Neural progenitor cell (in vitro differentiated cells): ENCODE data around the gene GPHN. TPM values are rescaled to one million over a fixed set of nuclear protein-coding genes. Genes with fewer than 3 reads are reported as not detected.
"Not testable (repeated sequence)": the region's sequence is repeated elsewhere in the genome, so short reads cannot be mapped to it uniquely, and the experiment has no call there.

ENCODE experiments used
- DNase-seq: peaks from one replicate; pipeline ENCODE4 v3.0.0-alpha.2; 2016; ENCODE audit warnings: low spot score
- H2AFZ ChIP-seq: fragments of 200-600 bp; sonication (generic); replicated peaks from 2 replicates; pipeline ENCODE4 v1.6.1; 2016; ENCODE audit warnings: antibody characterized with exemption
- H3F3A ChIP-seq: fragments of 200-600 bp; sonication (generic); 2 replicates; pipeline ENCODE4 v1.6.1; 2016; ENCODE audit warnings: antibody characterized with exemption, low read depth
- H3K27ac ChIP-seq: fragments of 200-600 bp; sonication (generic); 2 replicates; pipeline ENCODE4 v1.5.1; 2016; ENCODE audit warnings: mild to moderate bottlenecking
- H3K27me3 ChIP-seq: fragments of 200-600 bp; sonication (generic); 2 replicates; pipeline ENCODE4 v1.6.1; 2016; ENCODE audit warnings: mild to moderate bottlenecking, moderate library complexity
- H3K36me3 ChIP-seq: fragments of 200-600 bp; sonication (generic); 2 replicates; pipeline ENCODE4 v1.5.1; 2016
- H3K4me1 ChIP-seq: fragments of 200-600 bp; sonication (generic); 2 replicates; pipeline ENCODE4 v1.6.1; 2016; ENCODE audit warnings: mixed run types
- H3K4me2 ChIP-seq: fragments of 200-600 bp; sonication (generic); 2 replicates; pipeline ENCODE4 v1.6.1; 2016
- H3K4me3 ChIP-seq: fragments of 200-600 bp; sonication (generic); 2 replicates; pipeline ENCODE4 v1.5.1; 2016
- H3K79me2 ChIP-seq: fragments of 200-600 bp; sonication (generic); 2 replicates; pipeline ENCODE4 v1.6.1; 2016; ENCODE audit warnings: low read depth
- H3K9ac ChIP-seq: fragments of 200-600 bp; sonication (generic); 2 replicates; pipeline ENCODE4 v1.6.1; 2016
- H3K9me3 ChIP-seq: fragments of 200-600 bp; sonication (generic); 2 replicates; pipeline ENCODE4 v1.5.1; 2016; ENCODE audit warnings: low read depth
- H4K20me1 ChIP-seq: fragments of 200-600 bp; sonication (generic); 2 replicates; pipeline ENCODE4 v1.6.1; 2016; ENCODE audit warnings: low read depth
- H3K27ac Mint-ChIP-seq: 3 replicates; pipeline ENCODE4 v1.8.0; 2021; ENCODE audit warnings: mixed read lengths
- H3K27me3 Mint-ChIP-seq: 2 replicates; pipeline ENCODE4 v1.8.0; 2022; ENCODE audit warnings: low read depth, mild to moderate bottlenecking, inconsistent platforms, moderate library complexity, mixed read lengths; ENCODE audit not compliant: insufficient read depth
- H3K36me3 Mint-ChIP-seq: 3 replicates; pipeline ENCODE4 v1.8.0; 2021; ENCODE audit warnings: mixed read lengths
- H3K4me1 Mint-ChIP-seq: 3 replicates; pipeline ENCODE4 v1.8.0; 2021; ENCODE audit warnings: mixed read lengths
- H3K4me3 Mint-ChIP-seq: 3 replicates; pipeline ENCODE4 v1.8.0; 2021; ENCODE audit warnings: mild to moderate bottlenecking, moderate library complexity, mixed read lengths
- H3K9me3 Mint-ChIP-seq: 3 replicates; pipeline ENCODE4 v1.8.0; 2020; ENCODE audit warnings: mixed read lengths
- CTCF ChIP-seq: fragments of 200-600 bp; sonication (generic); IDR thresholded peaks from 2 replicates; pipeline ENCODE4 v1.5.1; 2017; ENCODE audit warnings: antibody characterized with exemption, mild to moderate bottlenecking
- EZH2 ChIP-seq: fragments of 200-600 bp; sonication (generic); IDR thresholded peaks from 2 replicates; pipeline ENCODE4 v1.6.1; 2017; ENCODE audit warnings: antibody characterized with exemption, mild to moderate bottlenecking, moderate library complexity
- EZH2phosphoT487 ChIP-seq: fragments of 200-600 bp; sonication (generic); IDR thresholded peaks from 2 replicates; pipeline ENCODE4 v1.6.1; 2017; ENCODE audit warnings: antibody characterized with exemption
- total RNA-seq: library from RNA; depleted of rRNA; stranded (reverse); fragments of >200 nt; gene quantifications from 2 replicates; pipeline ENCODE4 v1.2.3, GENCODE V29; 2015; ENCODE audit warnings: low replicate concordance

The GPHN gene
- total RNA-seq, 1 donor from 2014 or later, result 42.9 TPM

GRCh38 chr14:66496911-66497310 is 11.0 kb upstream of the GPHN start:
- Histone ChIP-seq H3K27ac (no peak overlapping the region), H2AFZ (no peak overlapping the region), H3K27me3 (no peaks in the 10 kb centered on the region), H3K36me3 (no peaks in the 10 kb centered on the region), H3K4me1 (no peaks in the 10 kb centered on the region), H3K9ac (no peak overlapping the region), H3K9me3 (no peaks in the 10 kb centered on the region), H3F3A (no peaks in the 10 kb centered on the region), H3K4me3 (no peak overlapping the region), H3K4me2 (no peak overlapping the region), H3K79me2 (no peaks in the 10 kb centered on the region), H4K20me1 (no peaks in the 10 kb centered on the region)
- Mint-ChIP-seq H3K27ac (no peak overlapping the region), H3K4me1 (peaks cover 3% of the 10 kb centered on the region), H3K36me3 (no peaks in the 10 kb centered on the region), H3K9me3 (no peaks in the 10 kb centered on the region), H3K27me3 (no peaks in the 10 kb centered on the region), H3K4me3 (no peak overlapping the region)
- no peak for DNase-seq
- TF ChIP-seq EZH2phosphoT487, result no peak
- no peak for TF ChIP-seq CTCF
- no peak for TF ChIP-seq EZH2

GRCh38 chr14:66498311-66498710 is 9.6 kb upstream of the GPHN start:
- Histone ChIP-seq H2AFZ (no peak overlapping the region), H3K36me3 (no peaks in the 10 kb centered on the region), H3K79me2 (no peaks in the 10 kb centered on the region), H3K4me3 (no peak overlapping the region), H3K27ac (no peak overlapping the region), H3K4me2 (no peak overlapping the region), H3K27me3 (no peaks in the 10 kb centered on the region), H3F3A (no peaks in the 10 kb centered on the region), H3K9me3 (no peaks in the 10 kb centered on the region), H3K4me1 (no peaks in the 10 kb centered on the region), H4K20me1 (no peaks in the 10 kb centered on the region), H3K9ac (no peak overlapping the region)
- no peaks in the 10 kb centered on the region for H3K36me3 Mint-ChIP-seq
- no peaks in the 10 kb centered on the region for H3K27me3 Mint-ChIP-seq
- H3K9me3 Mint-ChIP-seq, result no peaks in the 10 kb centered on the region
- peaks cover 3% of the 10 kb centered on the region for H3K4me1 Mint-ChIP-seq
- DNase-seq, result no peak
- no peak overlapping the region for H3K4me3 Mint-ChIP-seq
- H3K27ac Mint-ChIP-seq, result no peak overlapping the region
- TF ChIP-seq EZH2, result no peak
- TF ChIP-seq EZH2phosphoT487, result no peak
- no peak for TF ChIP-seq CTCF

- H3K4me1 ChIP-seq, result peaks cover under 1% of the 10 kb centered on the region
- no peaks in the 10 kb centered on the region for H3K79me2 ChIP-seq
- no peaks in the 10 kb centered on the region for H3K36me3 Mint-ChIP-seq
- TF ChIP-seq EZH2 (no peak), CTCF (no peak), EZH2phosphoT487 (no peak)
- no peaks in the 10 kb centered on the region for H3K9me3 ChIP-seq
- H3K27me3 ChIP-seq, result no peaks in the 10 kb centered on the region
- no peak overlapping the region for H3K27ac ChIP-seq
- H3K9me3 Mint-ChIP-seq, result no peaks in the 10 kb centered on the region
- H3K4me3 Mint-ChIP-seq, result no peak overlapping the region
- H4K20me1 ChIP-seq, result no peaks in the 10 kb centered on the region
- no peak for DNase-seq
- H3K36me3 ChIP-seq, result no peaks in the 10 kb centered on the region
- H3F3A ChIP-seq, result no peaks in the 10 kb centered on the region
- H3K4me1 Mint-ChIP-seq, result no peaks in the 10 kb centered on the region
- H3K27ac Mint-ChIP-seq, result no peak overlapping the region
- no peak overlapping the region for H3K4me3 ChIP-seq
- no peak overlapping the region for H2AFZ ChIP-seq
- H3K9ac ChIP-seq, result no peak overlapping the region
- peaks cover 3% of the 10 kb centered on the region for H3K27me3 Mint-ChIP-seq
- H3K4me2 ChIP-seq, result no peak overlapping the region
These were observed 6.4 kb upstream of the GPHN start for GRCh38 chr14:66501592-66501991.

- H3K4me1 Mint-ChIP-seq, H3K4me2 ChIP-seq, H3K79me2 ChIP-seq, H3K27ac ChIP-seq, DNase-seq, H3K36me3 Mint-ChIP-seq, H3K4me1 ChIP-seq, H2AFZ ChIP-seq, H3K4me3 Mint-ChIP-seq, H3K9me3 ChIP-seq, H3K27me3 ChIP-seq, H3K9ac ChIP-seq, H3K36me3 ChIP-seq, H3K9me3 Mint-ChIP-seq, H3K27me3 Mint-ChIP-seq, H4K20me1 ChIP-seq, H3F3A ChIP-seq, H3K4me3 ChIP-seq, H3K27ac Mint-ChIP-seq: not testable (repeated sequence)
These were observed 5.1 kb upstream of the GPHN start for GRCh38 chr14:66502836-66503235.
